ENCODE measurements around the gene NMNAT3.

GRCh38 chr3:139647866-139648435 lies 29.8 kb downstream of the NMNAT3 start:
- TF ChIP-seq POLR2A (IDR thresholded peaks at IDR 0.05; ENCODE audit: low read depth, low read length) (no peak), POLR2AphosphoS5 (IDR thresholded peaks at IDR 0.05; ENCODE audit: low read depth, low read length) (no peak), TAF1 (IDR thresholded peaks at IDR 0.05; ENCODE audit: borderline replicate concordance, low read depth, low read length) (no peak)
